ENCODE data around the gene RIPK4.
"Not testable (repeated sequence)": the region's sequence is repeated elsewhere in the genome, so short reads cannot be mapped to it uniquely, and the experiment has no call there.

RIPK4 gene

GRCh38 chr21:41711416-41712007 is 55.3 kb downstream of the RIPK4 start:
- no peak for DNase-seq

- DNase-seq: no peak
These were observed 56.1 kb downstream of the RIPK4 start for GRCh38 chr21:41710823-41711160.

GRCh38 chr21:41709965-41710822 is 56.7 kb downstream of the RIPK4 start:
- DNase-seq: no peak

DNA sequence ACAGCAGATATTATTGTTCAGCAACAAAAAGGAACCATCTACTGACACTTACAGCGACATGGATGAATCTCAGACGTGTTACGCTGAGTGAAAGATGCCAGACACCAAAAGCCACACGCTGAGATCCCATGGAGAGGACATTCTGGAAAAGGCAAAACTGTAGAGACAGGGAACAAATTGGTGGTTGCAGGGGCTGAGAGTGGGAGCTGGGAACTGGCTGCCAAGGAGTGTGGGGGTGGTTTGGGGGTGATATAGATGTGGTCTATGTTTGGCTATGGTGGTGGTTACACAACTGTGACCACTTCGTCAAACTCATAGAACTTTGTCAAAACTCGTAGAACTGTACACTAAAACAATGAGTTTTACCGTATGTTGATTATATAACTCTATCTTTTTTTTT is 57.7 kb downstream of the RIPK4 start:
- DNase-seq: no peak

DNA sequence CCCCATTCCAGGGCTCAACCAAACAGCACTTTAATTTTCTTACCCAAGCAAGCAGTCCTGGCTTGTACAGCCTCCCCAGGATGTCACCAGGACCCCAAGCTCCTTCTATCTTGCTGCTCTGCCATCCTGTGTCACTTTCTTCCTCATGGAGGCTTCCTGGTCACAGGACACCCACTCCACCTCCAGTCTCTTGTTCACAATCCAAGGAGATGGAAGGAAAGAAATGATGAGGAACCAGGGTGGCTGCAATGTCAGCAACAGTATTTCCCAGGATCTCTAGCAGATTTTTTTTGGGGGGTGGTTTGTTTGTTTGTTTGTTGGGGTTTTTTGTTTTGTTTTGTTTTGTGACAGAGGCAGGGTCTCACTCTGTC is 58.9 kb downstream of the RIPK4 start:
- no peak for DNase-seq

DNA sequence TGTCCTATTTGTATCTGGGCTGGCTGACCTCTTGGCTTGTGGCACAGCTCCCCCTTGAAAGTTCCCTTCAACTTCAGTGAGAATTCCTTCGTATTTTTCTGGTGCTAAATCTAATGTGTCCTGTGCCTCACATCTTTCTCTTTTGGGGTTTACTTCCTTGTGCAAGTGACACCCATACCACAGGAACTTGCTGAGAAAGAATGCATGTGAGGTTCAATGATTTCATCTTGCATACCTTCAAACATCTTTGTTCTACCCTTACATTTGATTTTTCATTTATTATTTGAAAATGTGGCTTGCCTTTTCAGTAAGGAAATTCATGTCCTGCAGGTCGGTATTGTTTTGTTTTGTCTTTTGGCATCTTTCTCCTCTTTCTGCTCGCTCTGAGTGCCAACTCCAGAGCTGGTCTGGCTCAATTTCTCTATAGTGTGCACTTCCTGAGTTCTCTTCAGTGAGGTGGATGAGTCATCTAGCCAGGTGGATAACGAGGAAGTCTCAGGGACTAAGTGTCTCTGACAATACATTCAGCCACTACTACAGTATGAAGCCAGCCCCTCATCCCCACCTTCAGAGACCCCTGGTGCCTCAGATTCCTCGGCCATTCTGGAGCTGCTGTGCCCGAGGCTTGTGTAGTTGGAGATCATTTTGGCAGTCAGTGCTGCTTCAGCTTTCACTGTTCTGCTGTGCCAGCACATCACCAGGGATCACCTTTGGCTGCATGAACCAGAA is 59.5 kb downstream of the RIPK4 start:
- DNase-seq: no peak

- no peak for DNase-seq
These were observed 60.2 kb downstream of the RIPK4 start for GRCh38 chr21:41706678-41707077.

GRCh38 chr21:41706263-41706639 is 60.6 kb downstream of the RIPK4 start:
- DNase-seq: no peak

GRCh38 chr21:41705546-41706262 is 61.1 kb downstream of the RIPK4 start:
- no peak for DNase-seq

GRCh38 chr21:41703857-41704501 is 62.9 kb downstream of the RIPK4 start:
- DNase-seq: no peak

DNA sequence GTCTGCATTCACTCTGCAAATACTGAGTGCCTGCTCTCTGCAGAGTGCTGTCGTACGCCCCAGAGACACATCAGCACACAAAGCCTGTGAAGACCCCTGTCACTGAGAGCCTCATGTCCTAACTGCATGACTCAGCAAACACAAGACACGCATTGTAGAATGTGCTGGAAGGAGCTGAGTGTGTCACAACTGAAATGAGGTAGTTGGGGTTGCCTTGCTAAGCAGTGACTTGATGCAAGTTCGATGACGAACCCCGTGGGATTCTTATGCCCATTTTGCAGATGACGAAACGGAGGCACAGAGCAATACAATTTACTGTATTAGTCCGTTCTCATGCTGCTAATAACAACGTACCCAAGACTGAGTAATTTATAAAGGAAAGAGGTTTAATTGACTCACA is 65.1 kb downstream of the RIPK4 start:
- DNase-seq: no peak

DNA sequence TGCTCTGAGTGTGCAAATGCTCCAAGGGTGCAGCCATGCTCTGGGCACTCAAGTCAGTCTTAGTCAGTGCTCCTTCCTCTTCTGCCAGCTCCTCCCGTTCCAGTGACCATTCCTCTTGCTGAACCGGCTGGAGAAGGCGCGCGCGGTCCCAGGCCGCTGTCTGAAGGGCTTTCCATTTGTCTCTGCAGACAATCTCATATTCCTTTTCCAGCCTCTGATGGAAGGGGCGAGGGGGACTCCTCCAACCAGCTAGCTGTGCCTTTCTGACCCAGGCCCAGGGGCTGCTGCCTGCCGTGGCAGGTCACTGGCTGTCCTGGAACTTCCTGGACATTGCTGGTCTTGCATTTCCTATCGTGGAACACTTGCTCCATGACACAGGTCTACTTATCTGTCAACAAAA is 67.5 kb downstream of the RIPK4 start:
- DNase-seq: no peak

GRCh38 chr21:41698071-41698470 is 68.8 kb downstream of the RIPK4 start:
- DNase-seq: no peak

DNA sequence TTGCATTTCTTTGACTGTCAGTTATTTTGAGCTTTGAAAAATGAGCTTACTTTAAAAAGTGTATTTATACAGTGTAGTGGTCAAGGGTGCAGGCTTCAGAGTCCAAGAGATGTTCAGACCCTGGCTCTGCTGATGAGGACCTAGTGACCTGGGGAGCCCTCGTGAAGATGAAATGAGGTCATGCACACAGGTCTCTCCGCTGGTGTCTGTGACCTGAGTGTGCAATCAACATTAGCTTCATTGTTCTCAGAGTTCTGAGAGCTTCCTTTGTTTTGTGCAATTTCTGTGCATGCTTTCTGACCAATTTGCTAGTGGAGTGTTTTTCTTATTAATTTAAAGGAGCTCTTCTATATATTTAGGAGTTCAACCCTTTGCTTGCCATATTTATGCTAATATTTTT is 71.3 kb downstream of the RIPK4 start:
- DNase-seq: peak; percentile 24

DNA sequence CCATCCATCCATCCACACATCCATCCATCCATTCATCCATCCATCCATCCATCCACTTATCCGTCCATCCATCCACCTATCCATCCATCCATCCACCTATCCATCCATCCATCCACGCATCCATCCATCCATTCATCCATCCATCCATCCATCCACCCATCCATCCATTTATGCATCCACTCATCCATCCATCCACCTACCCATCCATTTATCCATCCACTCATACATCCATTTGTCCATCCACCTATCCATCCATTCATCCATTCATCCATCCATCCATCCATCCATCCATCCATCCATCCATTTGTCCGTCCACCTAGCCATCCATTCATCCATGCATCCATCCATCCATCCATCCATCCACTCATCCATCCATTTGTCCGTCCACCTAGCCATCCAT is 72.8 kb downstream of the RIPK4 start:
- DNase-seq: not testable (repeated sequence)

GRCh38 chr21:41692185-41692565 is 74.7 kb downstream of the RIPK4 start:
- no peak for DNase-seq

DNA sequence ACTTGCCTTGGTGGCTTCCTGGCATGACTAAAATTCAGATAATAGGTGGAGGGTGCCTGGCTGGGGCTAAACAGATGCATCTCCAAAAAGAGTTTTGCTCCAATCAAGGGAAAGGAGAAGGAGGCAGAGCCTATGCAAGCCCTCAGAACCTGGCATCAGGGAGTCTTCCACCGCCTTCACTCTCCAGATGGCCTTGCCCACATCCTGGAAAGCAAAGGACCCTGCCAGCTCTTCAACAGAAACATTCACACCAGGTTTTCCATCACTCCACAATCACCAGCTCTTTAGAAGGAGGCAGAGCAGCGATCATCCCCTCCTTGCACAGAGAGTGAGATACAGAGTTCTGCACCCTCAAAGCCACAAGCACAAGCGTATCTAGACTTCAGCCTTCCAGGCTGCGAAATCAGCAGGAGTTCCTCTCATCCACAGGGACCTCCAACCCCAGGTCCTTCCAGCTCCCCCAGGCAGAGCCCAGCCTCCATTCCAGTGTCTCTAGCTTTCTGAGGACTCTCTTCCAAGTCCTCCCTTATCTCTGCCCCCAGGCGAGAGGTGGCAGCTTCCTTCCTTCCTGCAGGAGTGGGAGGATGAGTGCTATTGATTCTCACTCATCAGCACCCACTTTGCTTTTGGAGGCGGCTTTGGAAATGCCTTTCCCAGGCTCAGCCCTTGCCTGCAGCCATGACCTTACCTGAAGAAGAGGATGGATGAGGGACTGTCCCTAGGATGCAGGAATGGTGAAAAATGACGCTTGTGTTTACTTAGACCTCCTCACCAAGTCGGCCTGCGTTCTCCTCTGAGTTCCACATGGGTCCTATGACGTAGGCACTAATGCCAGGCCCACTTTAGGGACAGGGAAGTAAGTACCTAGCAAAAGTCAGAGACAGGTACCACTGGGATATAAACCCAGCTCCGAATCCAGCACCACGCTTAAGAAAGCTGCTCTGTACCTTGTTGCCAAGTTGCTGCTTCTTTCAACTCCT is 75.4 kb downstream of the RIPK4 start:
- no peak for DNase-seq

All from midbrain (tissue), 1 donor.